HG02642 (cell line): ENCODE results near the gene CCL24.
"Not testable (repeated sequence)": the region's sequence is repeated elsewhere in the genome, so short reads cannot be mapped to it uniquely, and the experiment has no call there.

Experiments
- ATAC-seq: cut with Tn5 transposase; IDR thresholded peaks from one replicate; pipeline ENCODE4 v1.9.1; 2021; ENCODE audit warnings: mild to moderate bottlenecking; ENCODE audit not compliant: unreplicated experiment, poor library complexity

Gene CCL24

DNA sequence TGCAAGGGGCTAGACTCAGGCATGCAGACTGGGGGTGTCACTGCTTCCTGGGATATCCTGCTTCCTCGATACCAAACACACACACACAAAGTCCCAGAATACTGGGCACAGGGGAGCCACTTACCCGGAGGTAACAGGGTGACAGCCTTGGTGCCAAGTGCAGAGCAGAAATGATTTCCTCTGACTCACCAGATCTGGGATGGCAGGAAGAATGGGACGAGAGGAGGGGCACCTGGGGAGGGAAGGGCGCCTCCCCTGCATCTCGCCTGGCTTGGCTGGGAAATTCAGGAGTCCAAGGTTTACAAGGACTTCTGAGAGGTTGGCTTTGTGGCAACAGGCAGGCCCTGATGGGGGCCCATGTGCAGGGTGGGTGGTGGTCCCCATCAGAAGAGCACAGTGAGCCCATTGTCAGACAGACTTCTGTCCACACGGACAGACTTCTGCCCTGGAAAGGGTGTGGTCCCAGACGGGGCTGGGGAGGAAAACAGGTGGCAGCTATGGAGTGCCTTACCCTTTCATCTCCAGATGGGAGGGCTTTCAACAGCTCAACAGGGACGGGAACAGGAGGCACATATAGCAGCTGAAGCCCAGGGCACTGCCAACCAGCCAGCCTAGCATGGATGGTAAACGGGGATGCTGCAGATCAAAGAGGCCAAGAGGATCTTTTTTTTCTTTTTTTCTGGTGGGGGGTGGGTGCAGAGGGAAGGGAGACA, 9.7 kb upstream of the CCL24 start:
- ATAC-seq = no peak

- ATAC-seq = no peak
Observed at GRCh38 chr7:75820688-75821087, 7.1 kb upstream of the CCL24 start.

DNA sequence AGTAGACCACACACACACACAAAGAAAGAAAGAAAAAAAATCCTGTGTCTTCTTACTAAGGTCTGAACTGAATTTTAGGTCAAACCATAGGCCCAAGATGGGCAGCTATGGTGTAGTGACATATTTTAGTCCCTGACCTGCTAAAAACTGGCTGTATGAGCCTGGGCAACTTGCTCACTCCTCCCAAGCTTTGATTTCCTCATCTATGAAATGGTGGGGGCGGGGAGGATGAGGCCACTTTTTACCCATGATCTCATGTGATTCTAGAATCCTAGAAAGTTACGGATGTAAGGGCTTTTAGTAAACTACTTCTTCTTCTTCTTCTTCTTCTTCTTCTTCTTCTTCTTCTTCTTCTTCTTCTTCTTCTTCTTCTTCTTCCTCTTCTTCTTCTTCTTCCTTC, 6.1 kb upstream of the CCL24 start:
- no peak for ATAC-seq

GRCh38 chr7:75818472-75818871, 4.9 kb upstream of the CCL24 start:
- ATAC-seq = no peak

- no peak for ATAC-seq
Observed at GRCh38 chr7:75817116-75817515, 3.5 kb upstream of the CCL24 start.

GRCh38 chr7:75815418-75816064, 1.9 kb upstream of the CCL24 start:
- no peak for ATAC-seq

- ATAC-seq = no peak
Observed at GRCh38 chr7:75814407-75814947, 871 bp upstream of the CCL24 start.

DNA sequence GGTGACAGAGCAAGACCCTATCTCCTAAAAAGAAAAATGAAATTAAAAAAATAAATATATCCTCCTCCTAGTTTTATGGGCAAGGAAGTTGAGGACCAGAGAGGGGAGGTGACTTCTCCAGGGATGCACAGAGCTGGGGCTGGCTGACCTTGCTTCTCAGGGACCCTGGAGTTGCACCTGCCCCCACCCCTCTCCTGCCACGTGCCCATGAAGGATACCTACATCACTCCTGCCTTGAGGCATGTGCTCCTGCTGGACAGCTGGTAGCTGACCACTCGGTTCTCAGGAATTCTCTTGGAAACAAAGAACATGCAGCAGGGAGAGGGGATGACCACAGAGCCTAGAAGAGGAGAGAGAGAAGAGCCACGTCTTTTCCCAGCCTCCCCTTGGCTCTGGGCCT, 522 bp downstream of the CCL24 start:
- ATAC-seq = no peak

GRCh38 chr7:75811894-75812678, 1.5 kb downstream of the CCL24 start:
- ATAC-seq = no peak

DNA sequence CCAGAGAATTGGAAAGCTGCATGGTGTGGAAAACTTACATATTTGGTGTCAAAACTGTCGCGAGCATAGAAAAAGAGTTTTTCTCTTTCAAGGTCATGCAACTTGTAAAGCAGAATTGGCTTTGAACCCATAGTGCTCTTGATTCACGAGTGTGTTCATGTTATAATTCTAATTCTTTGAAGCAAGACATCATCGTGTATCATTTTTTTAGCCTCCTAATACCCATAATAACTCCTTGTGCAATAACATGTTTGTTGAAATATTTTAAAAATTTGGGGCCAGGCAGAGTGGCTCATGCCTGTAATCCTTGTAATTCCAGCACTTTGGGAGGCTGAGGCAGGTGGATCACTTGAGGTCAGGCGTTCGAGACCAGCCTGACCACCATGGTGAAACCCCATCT, 4.2 kb downstream of the CCL24 start:
- no peak for ATAC-seq

- no peak for ATAC-seq
Observed at GRCh38 chr7:75808106-75808505, 5.5 kb downstream of the CCL24 start.

GRCh38 chr7:75807452-75807851, 6.2 kb downstream of the CCL24 start:
- no peak for ATAC-seq

DNA sequence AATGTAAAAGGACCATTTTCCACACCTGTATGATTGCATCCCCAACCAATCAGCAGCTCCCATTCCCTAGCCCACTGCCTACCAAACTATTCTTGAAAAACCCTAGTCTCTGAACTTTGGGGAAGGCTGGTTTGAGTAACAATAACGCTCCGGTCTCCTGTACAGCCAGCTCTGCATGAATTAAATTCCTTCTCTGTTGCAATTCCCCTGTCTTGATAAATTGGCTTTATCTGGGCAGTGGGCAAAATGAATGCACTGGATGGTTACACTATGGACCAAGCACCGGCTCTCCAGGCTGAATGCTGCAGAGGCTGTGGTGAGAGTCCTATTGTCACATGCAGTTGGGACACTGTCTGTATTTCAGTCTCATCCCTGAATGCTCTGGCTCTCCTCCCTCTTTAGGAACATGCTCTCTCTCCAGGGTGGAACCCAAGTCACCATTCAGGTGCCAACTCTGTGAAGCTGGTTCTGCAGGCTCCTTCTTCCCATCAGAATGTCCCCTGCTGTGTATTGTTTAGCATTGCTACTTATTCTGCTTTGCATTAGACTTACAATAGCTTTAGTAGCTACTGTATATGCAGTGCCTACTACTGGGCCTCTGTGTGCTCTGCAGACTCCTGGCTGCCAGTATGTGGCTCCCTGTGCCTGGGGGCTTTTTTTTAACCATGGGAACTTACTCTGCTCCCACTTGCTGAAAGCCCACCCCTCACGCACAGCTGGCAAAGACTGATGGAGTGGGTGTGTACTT, 6.9 kb downstream of the CCL24 start:
- no peak for ATAC-seq

GRCh38 chr7:75804705-75805104, 8.9 kb downstream of the CCL24 start:
- ATAC-seq = no peak

- ATAC-seq = no peak
Observed at GRCh38 chr7:75804004-75804403, 9.6 kb downstream of the CCL24 start.

- no peak for ATAC-seq
Observed at GRCh38 chr7:75802552-75802821, 11.1 kb downstream of the CCL24 start.

- ATAC-seq = no peak
Observed at GRCh38 chr7:75798770-75799169, 14.8 kb downstream of the CCL24 start.

DNA sequence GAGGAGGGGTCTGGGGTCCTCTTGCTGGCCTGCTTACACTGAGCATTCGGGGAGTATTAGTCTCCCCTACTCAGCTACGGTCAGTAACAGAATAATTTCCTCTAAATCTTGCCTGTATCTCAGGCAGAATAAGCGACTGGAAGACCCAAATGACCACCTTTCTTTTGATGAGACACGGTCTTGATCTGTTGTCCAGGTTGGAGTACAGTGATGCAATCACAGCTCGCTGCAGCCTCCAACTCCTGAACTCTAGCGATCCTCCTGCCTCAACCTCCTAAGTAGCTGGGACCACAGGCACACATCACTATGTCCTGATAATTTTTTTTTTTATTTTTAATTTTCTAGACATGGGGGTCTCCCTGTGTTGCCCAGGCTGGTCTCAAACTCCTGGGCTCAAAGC, 17.2 kb downstream of the CCL24 start:
- no peak for ATAC-seq

- no peak for ATAC-seq
Observed at GRCh38 chr7:75795831-75796285, 17.7 kb downstream of the CCL24 start.

- no peak for ATAC-seq
Observed at GRCh38 chr7:75793676-75794075, 19.9 kb downstream of the CCL24 start.

DNA sequence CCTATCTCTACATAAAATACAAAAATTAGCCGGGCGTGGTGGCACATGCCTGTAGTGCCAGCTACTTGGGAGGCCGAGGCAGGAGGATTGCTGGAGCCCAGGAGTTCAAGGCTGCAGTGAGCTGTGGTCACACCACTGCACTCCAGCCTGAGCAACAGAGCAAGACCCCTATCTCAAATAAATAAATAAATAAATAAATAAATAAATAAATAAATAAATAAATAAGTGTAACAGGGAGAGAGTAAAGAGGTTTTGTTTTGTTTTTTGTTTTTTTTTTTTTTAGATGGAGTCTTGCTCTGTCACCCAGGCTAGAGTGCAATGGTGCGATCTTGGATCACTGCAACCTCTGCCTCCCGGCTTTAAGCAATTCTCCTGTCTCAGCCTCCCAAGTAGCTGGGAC, 21.0 kb downstream of the CCL24 start:
- not testable (repeated sequence) for ATAC-seq
